Tibial nerve (tissue), 3 donors: Measurements from ENCODE around the gene CDV3.

Source experiments
- CTCF ChIP-seq, 5 experiments: fragments of 200-600 bp in 3 of 5; fragments of 450-650 bp in 2 of 5; sonication (generic) in 3 of 5; IDR thresholded peaks; one replicate each; pipeline ENCODE4 v1.5.1; 2016 to 2019; ENCODE audit warnings: antibody characterized with exemption in 5 of 5, mild to moderate bottlenecking in 3 of 5, moderate library complexity in 2 of 5
- POLR2A ChIP-seq, 2 donors: fragments of 450-650 bp; IDR thresholded peaks; one replicate each; pipeline ENCODE4 v1.6.1; 2017; ENCODE audit warnings: antibody characterized with exemption in 2 of 2, mild to moderate bottlenecking in 2 of 2, moderate library complexity in 2 of 2

GRCh38 chr3:133633439-133633838 lies 60.0 kb downstream of the CDV3 start:
- TF ChIP-seq CTCF (IDR thresholded peaks at IDR 0.05): no peak
- TF ChIP-seq POLR2A (IDR thresholded peaks at IDR 0.05): no peak
